T follicular helper cell (primary cell): Measurements from ENCODE around the gene MLPH.

ENCODE experiments used
- DNase-seq: peaks from one replicate; pipeline ENCODE4 v3.0.0-alpha.2; 2020; ENCODE audit warnings: low read depth
- total RNA-seq, 2 experiments: gene quantifications; one replicate each; lab custom pipeline; 2026; lab: John Stamatoyannopoulos, UW

The MLPH gene, protein sequence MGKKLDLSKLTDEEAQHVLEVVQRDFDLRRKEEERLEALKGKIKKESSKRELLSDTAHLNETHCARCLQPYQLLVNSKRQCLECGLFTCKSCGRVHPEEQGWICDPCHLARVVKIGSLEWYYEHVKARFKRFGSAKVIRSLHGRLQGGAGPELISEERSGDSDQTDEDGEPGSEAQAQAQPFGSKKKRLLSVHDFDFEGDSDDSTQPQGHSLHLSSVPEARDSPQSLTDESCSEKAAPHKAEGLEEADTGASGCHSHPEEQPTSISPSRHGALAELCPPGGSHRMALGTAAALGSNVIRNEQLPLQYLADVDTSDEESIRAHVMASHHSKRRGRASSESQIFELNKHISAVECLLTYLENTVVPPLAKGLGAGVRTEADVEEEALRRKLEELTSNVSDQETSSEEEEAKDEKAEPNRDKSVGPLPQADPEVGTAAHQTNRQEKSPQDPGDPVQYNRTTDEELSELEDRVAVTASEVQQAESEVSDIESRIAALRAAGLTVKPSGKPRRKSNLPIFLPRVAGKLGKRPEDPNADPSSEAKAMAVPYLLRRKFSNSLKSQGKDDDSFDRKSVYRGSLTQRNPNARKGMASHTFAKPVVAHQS
- 0 to 0.04 reads per million in 2 experiments for total RNA-seq

DNA sequence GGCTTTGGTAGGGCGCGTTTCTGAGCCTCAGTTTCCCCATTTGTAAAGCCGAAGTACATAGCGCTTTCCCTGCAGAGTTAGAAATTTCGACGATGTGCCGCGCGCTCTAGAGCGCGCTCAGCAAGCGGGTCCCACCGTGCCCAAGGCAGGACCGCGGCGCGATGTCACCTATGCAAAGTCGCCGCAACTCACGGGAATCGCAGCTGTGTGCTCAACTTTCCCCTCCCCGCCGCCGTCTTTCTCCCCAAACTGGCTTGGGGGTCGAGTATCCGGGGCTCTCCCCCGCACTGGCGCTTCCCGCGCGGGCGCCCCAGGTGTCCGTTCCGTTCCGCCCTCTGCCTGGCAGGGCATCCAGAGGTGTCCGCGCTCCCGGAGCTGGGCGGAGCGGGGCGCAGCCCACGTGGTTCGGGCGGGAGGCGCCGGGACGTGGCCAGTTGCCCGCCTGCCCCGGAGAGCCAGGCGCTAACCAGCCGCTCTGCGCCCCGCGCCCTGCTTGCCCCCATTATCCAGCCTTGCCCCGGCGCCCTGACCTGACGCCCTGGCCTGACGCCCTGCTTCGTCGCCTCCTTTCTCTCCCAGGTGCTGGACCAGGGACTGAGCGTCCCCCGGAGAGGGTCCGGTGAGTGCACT lies at the start of gene MLPH:
MLPH (plus strand) TSS at position 433 of the 630 bp plus-strand sequence. CDS start 6,176 bp downstream, outside the sequence.
- DNase-seq = no peak

DNA sequence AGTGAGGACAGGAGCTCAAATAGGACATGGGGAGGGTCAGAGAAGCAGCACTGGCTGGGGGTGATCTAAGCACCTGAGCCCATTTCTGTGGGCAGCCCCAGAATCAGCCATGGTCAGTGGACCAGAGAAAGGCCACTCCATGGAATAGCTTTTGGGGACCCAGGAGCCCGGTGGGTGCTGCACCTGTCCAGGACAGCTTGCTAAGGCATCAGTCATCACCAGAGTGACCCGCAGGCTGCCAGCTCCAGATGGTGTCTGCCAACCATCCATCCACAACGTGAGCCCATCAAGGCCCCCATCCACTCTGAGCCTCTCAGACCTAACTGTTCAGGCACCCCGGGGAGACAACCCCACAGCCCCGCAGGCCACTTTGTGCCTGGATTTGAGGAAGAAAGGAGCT lies 49.5 kb upstream of the MLPH start:
- DNase-seq = no peak

DNA sequence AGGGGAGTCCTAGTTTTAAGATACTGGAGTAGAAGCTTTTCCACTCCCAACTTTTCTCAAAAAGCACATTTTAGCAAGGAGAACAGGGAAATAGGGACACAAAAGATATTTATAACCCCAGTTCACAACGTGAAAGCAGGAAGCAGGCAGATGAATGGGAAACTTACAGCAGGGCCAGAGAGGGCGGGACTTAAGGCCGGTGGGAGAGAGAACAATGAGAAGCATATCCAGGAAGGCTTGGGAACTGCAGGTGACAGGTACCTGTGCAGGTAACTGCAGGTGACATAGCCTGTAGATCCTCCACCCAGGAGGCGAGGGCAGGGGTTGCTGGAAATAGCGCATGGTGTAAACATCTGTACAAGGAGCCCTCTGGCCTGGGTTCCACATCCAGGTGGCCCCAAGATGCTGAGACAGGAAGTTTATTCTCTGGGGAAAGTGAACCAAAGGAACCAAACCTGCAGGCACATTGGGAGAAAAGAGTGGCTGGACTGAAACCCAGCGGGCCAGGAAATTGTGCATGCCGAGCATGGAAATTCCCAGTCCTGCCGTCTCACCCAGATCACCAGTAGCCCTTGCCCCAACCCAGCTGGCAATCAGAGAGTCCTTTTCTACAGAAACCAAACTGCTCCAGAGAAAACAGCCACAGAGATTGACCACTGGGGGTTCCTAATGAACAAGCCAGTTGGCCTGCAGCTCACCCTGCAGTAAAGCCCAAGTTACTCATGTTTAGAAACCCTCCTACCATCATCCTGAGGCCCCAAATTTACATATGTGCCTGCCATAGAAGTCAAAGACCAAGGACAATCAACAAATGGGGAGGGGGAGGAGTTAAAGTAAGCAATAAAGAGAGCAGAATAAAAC lies 48.7 kb upstream of the MLPH start:
- DNase-seq = no peak

DNA sequence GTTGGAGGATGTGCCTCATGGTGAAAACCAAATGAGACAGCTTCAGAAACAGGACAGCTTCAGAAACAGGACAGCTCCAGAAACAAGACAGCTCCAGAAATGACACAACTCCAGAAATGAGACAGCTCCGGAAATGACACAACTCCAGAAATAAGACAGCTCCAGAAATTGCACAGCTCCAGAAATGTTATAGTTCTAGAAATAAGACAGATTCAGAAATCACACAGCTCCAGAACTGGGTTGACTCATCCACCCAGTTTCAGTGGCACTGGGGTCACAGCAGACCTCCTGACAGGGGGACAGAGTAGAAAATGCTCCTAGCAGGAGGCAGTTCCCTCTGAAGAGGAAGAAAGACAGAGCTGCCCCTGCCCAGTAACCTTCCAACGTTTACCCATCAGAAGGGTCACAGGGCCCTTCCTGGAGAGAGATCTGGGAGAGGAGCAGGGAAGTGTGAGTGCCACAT lies 46.2 kb upstream of the MLPH start:
- DNase-seq = no peak

DNA sequence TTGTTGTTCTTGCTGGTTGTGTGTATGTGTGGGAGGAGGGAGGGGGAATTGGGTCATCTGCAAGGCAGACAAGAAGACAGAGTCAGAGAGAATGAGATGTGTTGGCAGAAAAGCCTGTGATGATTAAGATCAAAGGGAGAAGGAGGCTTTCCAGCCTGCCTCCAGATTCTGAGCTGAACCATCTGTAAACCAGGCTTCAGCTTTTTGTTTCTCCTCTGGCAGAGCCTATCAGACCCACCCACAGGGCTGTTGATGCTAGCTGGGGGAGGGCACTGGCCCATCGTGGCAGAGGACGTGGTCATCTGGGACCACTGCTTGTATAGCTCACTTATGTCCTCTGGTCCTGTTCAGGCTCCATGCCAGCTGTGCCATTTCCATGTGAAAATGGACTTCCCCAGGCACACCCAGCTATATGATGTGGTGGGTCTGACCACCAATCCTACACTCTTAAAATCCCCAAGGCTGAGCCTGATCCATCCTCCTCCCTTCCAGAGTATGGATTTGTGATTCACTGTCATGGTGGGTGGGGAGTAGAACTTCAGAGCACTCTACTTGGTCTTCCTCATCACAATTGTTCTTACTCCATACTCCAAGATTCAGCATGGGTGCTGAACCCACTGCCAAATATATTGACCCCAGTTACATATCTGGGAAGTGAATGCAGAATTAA lies 45.3 kb upstream of the MLPH start:
- no peak for DNase-seq

DNA sequence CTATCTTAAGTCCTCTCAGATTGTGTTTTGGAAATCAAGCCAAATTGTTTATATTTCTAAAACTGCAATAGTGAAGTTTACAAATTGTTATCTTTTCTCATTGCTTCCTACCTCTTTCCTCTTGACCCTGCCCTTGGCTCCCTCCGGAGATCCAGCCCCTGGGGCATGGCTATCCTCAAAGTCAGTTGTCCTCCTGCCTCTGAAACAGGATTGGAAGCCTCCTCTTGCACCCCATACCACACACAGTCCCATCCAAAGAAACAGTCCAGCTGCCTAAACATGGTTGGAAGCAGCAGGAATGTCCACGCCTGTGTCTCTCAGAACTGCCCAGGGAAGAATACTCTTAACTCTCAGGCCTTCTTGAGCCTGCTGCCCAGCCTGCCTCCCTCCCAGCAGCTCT lies 43.0 kb upstream of the MLPH start:
- DNase-seq = no peak

DNA sequence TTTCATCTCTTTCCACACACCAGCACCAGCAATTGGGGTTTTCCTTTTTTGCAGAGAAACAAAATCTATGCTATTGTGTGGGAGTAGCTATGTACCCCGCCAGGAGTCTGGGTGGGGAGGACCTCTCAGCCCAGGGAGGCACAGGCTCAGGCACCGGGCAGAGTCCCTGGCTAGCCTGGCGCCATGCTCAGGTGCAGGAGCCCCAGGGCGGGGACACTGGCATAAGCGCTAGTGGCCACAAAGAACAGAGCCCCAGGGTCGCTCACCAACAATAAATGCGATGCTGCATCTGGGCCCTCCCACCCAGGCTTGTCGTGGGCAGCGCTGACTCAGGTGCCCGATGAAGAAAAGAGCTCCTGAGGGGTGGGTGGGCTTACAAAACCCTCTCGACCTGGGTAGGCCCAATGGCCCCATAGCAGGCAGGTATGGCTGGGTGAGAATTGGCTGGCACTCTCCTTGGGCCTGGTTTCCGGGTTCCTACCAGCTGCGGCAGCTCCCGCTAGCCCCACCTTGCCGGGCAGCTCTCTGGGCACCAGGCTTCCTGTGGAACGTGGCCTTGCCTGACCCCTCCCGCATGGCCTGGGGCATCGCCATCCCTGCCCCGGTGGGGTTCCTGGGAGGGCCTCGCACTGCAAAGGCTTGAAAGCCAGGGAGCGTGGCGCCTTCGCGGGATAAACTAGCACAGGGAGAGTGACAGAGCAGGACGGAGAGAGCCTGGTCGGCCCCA lies 41.3 kb upstream of the MLPH start:
- no peak for DNase-seq

DNA sequence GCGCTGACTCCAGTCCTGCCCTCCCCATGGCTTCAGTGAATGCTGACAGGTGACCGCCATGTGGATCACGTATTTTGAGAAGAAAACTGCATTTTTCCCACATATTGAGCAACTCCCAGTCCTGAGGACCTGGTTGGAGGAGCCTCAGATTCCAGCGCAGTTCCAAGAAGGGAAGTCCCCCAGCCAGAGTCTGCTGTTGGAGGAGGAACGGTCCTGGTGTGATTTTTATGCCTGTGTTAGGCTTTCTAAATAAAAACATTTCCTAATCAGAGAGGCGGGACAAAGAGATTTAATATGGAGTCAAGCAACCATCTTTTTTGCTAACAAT lies 40.7 kb upstream of the MLPH start:
- DNase-seq = no peak

DNA sequence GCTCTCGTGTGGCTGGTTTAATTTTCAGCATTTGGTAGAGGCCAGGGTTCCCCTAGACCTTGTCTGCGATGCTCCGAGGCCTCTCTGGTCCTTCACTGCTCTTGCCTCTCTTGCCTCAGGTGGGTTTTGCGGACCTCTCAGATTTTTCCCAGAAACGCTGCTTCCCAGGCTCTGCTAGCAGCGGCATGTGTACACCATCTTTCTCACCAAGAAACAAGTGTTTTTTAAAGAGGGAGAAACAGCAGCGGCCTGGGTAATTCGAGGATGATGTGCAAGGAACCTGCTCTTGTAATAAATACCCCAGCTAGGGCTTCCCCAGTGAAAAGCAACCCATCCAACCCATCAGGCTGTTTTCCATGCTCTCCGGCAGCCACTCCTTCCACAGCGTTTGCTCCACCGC lies 39.6 kb upstream of the MLPH start:
- no peak for DNase-seq

DNA sequence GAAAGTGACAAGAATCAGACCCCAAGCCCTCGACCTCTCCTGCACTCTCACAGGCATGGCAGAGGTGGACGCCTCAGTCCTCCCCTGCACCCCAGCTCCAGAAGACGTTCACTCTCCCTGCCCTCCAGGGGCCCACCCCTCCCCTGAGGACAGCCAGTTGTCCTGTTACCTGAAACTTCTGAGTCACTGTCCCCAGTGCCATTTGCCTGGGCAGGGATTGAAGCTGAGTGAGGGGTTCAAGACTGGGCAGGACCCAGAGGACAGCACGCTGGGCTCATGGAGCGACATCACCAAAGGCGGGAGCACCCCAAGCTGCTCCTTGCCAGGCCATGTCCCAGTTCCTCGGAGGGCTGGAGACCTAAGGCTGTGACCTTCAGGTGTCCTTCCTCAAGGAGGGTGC lies 38.9 kb upstream of the MLPH start:
- DNase-seq = no peak

DNA sequence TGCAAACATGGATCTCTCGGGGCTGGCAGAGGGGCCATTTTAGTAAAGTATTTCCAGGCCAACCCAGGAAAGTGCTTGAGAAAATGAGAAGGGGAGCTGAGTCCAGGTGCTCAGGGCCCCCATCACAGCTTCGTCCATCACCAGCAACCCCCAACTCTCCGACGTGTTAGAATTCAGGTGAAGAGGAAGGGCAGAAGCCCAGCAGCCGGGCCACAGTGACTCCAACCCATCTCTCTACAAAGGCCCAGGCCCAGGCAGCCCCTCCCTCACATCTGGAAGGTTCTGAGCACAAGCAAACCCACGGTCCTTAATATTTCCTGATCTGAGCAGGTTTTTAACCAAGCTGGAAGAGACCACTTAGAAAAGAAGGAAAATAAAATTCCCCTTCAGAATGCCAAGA lies 38.4 kb upstream of the MLPH start:
- DNase-seq = no peak

DNA sequence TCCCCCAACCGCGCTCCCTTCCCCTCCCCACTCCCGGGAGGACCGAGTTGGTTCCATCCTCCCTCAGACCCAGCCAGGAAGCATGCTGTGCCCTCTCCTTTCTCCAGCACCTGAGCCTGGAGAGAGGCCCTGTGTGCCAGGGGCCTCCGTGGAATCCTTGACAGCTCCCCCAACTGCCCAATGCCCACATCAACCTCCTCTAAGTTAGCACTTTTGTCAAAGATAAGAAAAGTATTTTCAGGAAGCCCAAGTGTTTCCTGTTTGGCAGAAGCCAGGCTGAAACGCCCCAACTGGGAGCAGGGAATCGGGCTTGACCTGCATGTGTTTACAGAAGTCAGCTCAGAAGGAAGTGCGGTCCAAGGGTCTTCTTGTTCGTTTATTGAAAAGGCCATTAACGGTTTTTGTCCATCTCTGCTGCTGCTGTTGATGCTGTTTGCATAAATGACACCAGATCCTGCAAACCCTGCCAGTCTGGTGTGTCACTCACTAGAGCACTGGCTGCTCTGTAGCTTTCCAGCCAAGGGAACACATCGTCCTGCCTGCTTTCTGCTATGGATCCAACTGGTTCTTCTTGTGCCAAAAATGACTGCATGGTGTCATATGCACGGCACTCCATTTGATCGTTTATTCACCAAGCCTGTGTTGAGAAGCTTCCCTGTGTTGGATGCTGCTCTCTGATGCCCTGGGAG lies 37.7 kb upstream of the MLPH start:
- DNase-seq = no peak

DNA sequence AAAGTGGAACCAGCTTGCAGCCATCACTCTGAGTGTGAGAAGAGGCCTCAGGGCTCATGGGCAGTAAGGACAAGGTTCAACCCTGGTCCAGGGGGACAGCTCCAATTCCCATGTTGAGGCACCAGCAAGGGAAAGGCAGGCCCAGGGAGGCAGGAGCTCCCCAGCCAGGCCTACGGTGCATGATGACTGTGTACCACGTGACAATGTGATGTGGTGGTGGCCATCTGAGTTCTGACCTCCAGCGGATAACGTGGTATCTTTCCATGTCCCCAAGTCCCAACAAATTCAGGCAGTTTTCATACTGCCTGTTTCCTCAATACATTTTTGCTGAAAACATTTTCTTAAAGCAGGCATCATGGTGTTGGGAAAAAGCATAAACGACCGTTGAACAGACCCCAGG lies 36.9 kb upstream of the MLPH start:
- DNase-seq = no peak

DNA sequence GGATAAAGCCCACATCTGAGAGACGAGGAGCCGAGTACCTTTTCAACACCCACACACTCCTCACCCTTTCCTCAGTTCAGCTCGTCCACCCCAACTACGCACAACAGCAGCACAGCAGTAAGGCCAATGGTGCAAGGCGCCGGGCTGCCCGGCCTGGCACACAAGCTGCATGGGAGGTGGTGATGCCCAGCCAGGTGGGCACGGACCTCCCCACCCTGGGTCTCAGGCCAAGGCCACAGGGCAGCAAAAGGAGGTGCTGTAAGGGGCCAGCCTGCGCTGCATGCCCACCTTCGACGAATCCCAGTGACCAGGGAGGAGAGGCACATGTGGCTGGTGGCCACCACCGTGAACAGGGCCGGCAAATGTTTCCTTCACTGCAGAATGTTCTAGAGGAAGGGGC lies 36.5 kb upstream of the MLPH start:
- DNase-seq = no peak

DNA sequence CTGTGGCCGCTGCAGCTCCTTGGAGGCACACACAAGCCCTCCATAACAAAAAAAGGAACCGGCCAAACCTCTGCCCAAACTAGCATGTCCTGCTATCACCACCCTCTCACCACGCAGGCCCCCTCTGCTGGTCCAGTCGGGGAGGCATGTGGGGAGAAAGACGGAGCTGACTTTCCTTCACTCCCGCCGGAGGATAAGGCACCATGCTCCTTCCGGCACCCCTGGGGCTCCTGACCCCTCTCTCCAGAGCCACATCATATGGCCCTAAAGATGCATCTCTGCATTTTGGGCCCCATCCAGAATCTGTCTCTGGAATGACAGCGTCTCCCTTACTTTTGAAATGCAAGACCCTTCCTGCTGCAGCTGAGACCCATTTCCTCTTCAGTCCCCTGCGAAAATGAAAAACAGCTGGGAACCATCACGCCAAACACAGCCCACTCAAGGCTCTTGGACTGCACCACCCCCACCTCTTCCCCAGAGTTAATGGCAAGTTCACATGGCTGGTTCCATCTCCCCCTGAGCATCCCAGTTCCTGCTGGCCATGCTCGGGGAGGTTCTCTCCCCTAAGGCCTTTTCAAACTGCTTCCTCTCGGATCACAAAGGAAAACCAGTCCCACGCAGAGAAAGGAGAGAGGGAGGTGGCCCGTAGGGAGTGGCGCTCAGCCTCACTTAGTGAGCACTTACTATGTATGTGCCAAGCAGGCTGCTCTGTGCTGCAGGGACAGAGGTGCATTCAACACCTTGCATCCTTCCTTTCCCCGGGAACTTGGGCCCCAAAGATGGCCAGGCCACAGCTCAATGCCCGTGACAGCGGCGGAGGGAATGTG lies 35.2 kb upstream of the MLPH start:
- DNase-seq = no peak

DNA sequence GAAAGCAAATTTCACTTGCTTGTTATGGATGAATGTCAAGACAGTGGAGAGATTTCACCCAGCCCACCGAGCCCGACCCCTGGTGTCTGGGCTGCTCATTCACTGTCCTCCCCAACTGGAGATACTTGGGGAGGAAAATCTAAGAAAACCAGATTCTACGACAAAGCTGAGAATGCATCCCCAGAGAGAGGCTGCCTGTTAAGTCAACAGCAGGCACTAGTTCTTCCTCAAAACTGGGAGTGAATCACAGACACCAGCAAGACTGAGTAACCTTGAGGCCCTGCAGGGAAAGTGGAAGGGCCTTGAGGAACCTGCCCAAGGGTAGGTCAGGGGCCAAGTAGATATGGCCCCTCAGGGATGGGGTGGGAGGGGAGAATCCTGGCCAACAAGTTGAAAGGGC lies 34.2 kb upstream of the MLPH start:
- DNase-seq = no peak

DNA sequence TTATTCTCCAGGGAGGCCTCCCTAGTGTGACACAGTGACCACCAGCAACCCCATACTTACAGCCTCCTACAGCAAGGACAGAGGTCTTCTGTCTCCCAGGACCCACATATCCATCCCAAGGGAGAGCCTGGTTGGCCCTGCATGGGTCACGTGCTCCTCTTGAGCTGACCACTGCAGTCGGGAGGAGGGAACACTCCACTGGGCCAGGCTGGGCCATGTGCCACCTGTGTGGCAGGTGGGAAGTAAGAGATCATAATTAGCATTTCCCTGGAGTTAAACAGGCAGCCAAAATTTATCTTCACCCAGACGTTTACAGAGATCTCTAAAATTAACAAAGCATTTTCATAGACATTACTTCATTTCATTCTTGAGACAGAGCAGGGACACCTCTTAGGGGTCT lies 33.4 kb upstream of the MLPH start:
- DNase-seq = no peak

DNA sequence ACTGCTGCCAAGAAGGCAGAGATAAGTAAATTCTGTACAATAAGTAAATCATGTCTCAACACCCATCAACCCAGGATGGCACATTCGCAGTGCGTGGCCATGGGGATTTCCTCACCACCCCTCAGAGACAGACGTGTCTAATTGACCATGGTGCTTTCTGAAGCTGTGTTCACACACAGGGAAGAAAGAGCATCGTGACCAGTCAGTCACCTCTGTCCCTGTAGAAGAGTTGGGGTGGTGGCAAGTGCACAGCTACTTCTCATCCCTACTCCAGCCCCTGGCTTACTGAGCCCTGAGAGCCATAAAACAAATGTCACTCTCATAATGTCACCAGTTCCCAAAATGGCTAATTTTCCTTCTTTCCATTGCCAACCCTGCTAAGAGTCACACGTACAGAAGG lies 31.3 kb upstream of the MLPH start:
- DNase-seq = no peak

DNA sequence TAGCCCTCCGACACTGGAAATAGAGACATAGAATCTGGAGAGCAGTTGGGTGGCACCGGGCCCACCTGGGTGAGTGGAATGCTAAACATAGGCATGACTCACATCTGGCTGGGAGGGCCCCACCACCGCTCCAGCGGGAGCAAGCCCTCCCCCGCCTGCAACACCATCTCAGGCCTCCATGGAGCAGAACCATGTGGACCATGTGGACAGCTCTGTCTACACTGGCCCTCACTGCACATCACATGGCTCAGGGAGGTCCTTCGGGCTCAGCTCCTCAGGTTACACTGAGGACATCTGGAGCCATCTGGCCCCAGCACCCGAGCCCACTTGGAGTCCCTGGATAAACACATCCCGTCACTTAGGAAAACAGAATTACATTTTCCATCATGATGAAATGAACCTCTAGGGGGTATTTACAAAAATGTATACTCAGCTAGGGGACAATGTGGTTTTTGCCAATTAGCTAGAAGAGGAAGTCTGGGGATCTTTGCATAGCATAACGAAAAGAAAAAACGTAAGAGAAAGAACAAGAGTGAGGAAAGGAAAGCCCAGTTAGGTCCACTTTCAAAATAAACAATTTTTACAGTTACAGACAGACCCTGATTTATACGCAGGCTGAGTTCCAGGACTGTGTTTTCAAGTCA lies 30.7 kb upstream of the MLPH start:
- DNase-seq = no peak
